HuH-7 (cell line): ENCODE measurements around the gene SLC6A19.
"Not testable (repeated sequence)": the region's sequence is repeated elsewhere in the genome, so short reads cannot be mapped to it uniquely, and the experiment has no call there.

Source experiments
- DNase-seq: peaks from one replicate; pipeline ENCODE4 v3.0.0; 2011; ENCODE audit warnings: low spot score

SLC6A19 gene

DNA sequence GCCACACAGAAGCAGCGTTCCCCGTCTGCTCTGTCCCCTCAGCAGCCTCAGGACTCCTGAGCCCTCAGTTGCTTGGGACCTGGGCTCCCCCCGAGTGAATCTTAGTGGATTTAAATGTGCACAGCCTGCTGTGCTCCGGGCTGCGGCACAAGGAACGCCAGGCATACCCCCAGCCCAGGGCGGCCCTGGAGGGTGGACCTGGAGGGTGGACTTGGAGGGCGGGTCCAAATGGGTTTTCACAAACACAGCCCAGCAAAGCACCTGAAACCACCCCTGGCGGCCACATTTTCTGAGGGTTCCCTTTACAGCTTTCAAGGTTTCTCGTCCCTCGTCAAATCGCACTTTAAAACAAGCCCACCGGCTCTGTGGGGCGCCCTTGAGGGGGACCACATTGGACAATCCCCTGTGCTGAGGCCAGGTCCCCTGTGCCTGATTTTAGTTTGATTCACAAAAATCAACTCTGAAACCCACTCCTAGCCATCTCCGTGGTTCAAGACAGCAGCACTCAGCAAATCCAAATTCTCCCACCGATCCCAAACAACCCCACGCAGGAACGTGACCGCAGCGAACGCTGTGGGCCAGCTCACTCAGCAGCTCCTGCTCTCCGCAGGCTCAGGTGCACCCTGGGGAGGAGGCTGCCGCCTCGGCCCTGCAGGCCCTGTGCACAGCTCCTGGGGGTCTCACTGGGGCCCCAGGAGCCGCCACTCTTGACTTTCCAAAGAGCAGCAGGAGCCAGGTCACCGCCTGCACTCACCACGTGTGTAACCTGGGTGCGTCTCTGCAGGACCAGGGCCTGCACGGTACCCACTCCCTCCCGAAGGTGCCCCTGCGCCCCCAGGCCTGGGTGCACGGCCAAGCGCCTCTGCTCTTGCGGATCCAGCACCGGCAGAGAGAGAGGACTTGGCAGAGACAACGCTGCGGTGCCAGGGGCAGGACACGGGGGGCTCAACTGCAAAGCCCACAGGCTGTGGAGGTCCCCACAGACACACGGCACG lies 64.4 kb downstream of the SLC6A19 start:
- DNase-seq = no peak

- no peak for DNase-seq
These were observed 65.4 kb downstream of the SLC6A19 start for GRCh38 chr5:1266791-1267190.

DNA sequence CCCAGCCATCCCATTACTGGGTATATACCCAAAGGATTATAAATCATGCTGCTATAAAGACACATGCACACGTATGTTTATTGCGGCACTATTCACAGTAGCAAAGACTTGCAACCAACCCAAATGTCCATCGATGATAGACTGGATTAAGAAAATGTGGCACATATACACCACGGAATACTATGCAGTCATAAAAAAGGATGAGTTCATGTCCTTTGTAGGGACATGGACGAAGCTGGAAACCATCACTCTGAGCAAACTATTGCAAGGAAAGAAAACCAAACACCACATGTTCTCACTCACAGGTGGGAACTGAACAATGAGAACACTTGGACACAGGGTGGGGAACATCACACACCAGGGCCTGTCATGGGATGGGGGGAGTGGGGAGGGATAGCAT lies 66.1 kb downstream of the SLC6A19 start:
- DNase-seq = not testable (repeated sequence)

GRCh38 chr5:1268056-1268455 lies 66.7 kb downstream of the SLC6A19 start:
- DNase-seq = no peak

DNA sequence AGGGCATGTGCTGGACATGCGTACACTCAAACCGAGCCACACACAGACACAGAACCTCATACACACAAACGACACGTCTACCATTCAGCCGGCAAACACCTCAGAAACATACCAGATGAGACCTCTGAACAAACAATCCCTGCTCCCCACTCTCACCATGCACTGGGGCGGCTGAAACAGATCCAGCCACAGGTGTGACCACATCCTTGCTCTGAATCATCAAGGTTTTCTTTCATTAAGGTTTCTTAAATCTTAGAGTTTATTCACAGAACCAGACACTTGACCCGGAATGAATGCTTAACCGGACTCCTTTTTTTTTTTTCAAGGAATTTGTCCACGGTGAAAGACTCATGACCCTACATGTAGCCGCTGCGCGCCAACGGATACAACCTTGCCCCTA lies 67.3 kb downstream of the SLC6A19 start:
- DNase-seq = no peak

DNA sequence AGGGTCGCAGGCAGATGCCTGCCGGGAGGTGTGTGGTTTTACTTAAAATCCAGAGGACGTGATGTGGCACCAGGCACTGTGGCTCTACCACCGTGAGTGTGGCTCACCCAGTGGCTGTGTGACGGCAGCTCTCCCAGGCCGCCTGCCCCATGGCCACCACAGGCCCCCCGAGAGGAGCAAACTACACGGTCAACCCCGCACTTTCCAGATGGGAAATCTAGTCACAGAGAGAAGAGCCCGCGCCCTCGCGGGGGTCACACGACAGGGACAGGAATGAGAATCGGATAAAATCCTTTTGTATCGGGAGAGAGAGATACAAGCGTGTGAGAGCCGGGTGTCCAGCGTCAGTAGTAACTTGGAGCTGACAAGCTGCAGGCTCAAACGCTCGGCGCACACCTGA lies 69.0 kb downstream of the SLC6A19 start:
- DNase-seq = no peak

GRCh38 chr5:1270933-1271914 lies 69.8 kb downstream of the SLC6A19 start:
- DNase-seq = no peak

DNA sequence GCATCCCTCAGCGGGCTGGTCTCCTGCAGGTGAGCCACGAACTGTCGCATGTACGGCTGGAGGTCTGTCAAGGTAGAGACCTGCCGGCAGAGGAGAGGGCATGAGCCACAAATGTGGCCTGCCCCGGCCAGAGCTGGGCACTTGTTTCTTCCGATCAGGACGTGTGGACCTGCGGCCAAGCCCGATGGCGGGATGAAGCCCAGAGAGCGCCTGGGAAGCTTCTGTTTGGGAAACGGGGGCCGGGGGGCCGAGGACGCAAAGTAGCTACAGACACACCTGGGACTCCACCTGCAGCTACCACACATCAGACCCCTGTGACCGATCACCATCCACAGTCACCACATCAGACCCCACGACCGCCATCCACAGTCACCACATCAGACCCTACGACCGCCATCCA lies 70.8 kb downstream of the SLC6A19 start:
- no peak for DNase-seq

DNA sequence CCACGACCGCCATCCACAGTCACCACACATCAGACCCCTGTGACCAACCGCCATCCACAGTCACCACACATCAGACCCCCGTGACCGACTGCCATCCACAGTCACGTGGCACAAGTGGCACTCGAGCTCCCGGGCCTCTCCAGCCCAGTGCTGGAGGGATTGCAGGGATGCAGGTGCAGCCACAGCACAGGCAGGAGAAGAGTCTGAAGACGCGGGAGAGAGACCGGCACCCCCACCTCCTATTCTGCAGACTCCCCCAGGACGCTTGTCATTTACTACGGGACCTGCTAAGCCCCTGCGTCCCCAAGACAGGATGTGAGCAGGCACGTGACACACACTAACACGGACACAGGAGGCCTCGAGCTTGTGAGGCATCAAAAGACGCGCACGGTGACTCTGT lies 72.3 kb downstream of the SLC6A19 start:
- no peak for DNase-seq

DNA sequence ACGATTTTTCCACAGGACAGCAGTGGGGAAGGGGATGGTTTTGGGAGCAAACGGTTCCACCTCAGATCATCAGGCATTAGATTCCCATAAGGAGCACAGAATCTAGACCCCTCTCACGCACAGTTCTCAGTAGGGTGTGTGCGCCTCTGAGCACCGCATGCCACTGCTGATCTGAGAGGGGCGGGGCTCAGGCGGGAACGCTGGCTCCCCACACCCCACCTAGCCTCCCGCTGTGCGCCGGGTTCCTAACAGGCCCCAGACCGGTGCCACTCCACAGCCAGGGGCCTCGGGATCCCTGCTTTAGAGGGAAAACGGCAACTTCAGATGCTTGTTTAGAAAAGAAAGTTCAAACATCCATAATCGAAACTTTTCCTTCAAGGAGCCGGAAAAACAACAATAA lies 73.1 kb downstream of the SLC6A19 start:
- no peak for DNase-seq
